NAMALWA (cell line): ENCODE measurements around the gene PARD3.

ENCODE experiments used
- DNase-seq: peaks from one replicate; pipeline ENCODE4 v3.0.0-alpha.2; 2015; ENCODE audit warnings: low spot score

PARD3 gene

DNA sequence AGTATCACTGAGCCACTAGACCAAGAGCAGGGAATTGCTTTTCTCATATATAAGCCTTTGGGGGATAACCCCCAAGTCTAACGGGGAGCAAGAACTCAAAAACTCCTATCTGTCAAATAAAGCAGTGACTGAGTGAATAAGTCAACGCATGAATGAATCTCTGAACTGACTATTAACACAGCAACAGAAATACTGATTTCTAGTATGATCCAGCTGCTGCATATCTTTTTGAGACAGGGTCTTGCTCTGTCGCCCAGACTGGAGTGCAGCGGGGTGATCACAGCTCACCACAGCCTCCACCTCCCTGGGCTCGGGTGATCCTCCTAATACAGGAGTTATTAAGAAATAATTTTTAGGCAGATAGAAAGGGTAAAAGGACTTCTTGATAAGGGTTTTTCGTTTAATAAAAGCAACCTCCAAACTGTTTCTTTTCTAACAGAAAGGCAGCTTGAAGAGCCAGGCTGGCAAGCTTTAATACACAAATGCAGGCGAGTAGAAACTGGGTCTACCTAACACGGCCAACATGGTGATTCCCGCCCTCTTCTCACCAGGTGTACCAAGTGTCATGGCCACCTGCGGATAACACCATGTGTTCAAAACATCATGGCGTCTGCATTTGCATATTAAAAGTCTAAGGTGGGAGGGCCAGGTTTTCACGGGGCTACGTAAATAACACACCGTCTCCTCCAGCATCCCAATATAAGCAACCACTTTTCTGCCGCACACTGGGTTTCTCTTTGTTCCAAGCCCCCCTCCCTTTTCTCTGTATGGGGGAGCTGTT lies 631.9 kb downstream of the PARD3 start:
- no peak for DNase-seq

DNA sequence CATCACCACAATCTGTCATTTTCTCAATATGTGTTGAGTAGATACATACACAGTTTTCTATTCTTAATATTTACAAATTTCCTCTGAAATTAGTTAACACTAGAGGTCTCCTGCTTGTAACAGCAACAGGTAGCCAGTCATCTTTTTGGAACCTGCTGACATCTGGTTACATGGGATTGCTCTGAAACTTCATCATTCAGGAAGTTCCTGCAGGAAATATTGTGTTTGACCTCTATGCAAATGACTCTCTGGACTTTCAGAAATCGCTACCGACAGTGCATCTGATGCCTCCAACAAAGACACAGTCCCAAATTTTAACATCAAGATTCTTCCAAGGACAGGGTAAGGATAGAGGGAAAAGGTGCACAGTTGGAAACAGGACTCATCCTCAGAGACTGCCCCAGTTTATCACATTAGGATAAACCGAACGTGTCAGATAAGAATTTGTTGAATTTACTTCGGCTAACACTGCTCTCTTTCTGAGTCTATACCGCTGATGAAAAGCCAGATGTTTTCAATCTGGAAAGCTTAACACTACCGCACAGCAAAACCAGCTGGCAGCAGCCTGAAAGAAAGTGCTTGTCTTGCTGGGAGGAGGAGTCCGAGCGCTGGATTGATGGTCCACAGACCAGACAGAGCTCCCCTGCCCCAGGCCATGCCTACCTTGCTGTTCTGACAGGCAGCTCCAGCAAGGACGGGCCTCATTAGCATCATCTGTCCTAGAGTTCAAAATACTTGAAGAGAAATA lies 633.4 kb downstream of the PARD3 start:
- no peak for DNase-seq

DNA sequence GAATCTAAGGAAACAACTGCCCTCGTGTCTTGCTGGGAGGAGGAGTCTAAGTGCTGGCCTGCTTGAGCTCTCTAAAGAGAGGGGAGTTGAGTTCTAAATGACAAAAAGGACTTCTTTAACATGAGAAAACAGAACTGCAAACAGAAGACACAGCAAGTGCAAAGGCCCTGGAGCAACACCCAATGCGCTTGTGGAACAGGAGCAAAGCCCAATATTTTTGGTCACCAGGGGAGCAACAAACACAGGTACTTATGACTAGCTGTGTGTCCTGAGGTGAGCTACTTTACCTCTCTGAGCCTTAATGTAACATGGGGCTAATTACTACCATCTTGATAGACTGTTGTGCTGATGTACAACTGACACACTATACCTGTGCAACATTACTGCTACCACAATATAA lies 634.3 kb downstream of the PARD3 start:
- DNase-seq: no peak

DNA sequence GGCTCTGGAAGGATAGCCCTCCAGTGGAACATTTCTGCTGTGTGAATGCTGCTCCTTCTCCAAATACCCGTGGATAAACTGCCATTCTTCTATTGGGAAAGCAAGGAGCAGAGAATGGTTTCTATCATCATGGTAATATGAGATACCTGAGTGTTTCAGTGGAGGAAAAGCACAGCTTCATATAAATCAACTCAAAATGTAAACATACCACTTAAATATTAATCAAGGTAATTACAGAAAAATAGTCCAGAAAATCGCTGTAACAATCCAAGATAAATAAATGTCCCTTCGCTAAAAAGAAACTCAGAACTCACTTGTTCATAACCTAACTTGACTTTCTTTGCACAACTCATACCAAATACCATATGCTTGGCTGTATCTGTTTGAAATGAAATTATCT lies 635.8 kb downstream of the PARD3 start:
- no peak for DNase-seq

DNA sequence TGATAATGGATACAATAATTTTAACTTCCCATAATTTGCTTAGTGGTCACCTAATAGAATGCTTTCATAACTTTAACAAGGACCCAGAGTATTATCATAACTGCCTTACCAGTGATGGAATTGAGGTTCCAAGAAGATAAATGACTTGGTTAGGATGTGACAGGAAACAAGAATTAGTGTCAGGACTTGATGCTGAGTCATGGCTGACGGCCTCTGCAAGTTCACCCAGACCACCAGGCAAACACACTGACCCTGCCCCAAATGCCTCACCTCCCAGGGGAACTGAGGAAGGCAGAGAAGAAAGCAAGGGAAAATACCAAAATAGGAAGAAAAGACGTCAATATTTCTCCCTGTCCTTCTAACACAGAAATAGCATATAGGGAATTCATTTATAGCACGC lies 636.3 kb downstream of the PARD3 start:
- no peak for DNase-seq

DNA sequence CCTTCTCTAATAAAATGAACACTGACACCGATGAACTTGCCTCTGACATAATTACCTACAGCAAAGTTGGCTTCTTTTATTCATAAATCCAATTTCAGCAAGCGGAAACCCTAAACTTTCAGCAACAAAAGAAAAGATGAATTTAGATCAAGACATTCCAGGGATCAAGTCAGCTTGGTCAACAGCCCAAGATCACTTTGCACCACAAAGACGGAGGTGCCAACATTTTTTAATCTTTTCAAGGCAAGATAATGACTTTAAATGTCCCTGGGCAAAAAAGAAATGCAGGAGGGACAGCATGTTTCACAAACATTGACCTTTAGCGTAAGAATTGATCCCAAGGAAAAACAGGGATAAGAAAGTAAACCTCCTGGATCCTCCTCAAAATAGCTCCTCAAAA lies 636.9 kb downstream of the PARD3 start:
- no peak for DNase-seq

DNA sequence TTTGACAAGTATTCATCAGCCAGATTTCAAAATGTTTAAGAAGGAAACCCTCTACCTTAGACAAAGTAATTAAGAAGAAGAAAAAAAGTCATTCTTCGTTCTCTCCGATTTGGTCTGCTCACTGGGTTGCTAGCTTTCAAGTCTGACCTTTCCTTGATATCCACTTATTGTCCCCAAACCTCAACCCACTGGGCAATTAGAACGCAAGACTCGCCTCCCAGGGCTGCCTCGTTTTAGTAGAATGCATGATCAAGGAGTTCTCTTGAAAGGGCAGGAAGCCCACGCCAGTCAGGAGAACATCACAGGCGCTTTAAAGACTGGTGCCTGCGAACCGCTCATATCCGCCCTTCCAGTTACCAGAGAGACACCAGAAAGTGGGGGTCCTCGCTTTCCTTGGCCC lies 637.7 kb downstream of the PARD3 start:
- DNase-seq: no peak

DNA sequence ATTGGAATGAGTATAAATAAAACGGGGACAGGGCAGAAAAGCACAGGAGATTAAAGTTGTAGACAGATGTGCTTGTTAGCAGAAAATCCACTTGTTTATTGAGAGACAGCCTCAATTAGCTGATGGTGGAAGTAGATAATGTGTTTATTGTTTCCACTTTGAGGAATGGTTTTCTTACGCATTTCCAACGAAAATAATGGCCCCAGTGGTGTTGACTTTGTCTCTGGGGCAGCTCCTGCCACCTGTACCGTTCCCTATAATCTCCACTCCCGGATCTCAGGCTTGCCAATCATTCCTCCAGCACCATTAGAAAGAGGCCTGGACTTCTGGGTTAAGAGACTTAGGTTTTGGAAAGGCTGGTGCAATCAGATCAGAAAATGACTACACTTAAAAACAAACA lies 638.7 kb downstream of the PARD3 start:
- DNase-seq: no peak

DNA sequence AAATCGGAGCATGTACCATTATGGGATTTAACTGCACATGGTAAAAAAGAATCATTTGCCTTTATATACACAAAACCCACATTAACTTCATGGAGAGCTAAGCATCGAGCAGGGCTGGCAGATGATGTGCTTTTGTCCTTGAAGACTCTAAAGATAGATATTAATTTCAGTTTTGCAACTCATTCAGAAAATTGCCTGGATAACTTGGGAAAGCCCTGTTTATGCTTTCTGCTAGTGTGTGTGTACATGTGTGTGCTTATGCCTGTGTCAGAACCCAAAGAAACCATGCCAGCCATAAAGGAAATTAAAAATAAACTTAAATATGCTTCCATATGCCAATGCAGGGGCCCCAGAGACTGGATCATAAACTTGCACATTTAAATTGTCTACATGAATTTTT lies 640.0 kb downstream of the PARD3 start:
- no peak for DNase-seq

DNA sequence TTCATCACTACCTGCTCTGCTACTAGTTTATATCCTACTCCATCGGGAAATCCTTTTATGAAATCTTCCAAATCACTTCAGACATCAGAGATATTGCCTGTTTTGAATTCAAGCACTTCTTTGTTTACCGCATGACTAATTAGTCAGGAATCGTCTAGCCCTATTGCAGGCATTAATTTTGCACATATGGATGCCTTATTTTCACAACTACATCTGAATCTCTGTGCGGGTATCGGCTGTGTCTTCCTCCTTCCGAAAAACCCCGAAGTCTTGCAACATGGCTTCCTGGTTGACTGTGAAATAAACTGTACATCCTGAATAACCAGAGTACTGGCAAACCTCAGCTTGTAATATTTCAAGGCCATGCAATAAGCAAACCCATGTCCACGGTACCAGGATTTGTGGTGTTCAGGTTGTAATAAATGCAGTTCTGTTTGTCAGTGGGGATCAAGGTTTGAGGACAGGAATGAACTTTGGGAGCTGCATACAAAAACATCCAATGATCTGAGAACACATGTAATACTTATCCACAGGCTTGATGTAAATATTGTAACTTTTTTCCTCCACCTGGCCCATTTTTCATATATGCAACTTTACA lies 642.1 kb downstream of the PARD3 start:
- no peak for DNase-seq

DNA sequence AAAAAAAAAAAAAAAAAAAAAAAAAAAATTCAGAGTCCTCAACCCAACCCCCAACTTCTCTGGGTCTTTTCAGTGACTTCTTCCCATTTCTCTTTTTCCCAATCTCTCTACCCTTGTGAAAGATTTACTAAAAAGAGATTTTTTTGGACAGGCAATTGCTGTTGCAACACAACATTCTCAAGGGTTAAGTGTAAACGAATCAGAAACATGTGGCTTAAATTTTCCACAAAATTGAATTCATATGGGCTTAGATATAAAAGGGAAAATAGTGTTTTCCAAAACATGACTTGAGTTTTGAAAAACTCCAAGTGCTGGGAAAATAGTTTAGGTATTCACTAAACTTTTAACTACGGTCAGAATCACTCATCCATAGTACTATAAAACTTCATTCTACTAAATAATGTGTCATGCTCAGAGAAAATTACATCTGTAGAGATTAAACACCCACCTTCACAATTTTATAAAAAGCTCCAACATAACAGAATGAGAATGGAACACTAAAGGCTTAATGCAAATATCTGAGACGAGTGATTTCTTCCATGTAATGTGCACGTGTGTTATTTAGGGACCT lies 643.1 kb downstream of the PARD3 start:
- DNase-seq: no peak

DNA sequence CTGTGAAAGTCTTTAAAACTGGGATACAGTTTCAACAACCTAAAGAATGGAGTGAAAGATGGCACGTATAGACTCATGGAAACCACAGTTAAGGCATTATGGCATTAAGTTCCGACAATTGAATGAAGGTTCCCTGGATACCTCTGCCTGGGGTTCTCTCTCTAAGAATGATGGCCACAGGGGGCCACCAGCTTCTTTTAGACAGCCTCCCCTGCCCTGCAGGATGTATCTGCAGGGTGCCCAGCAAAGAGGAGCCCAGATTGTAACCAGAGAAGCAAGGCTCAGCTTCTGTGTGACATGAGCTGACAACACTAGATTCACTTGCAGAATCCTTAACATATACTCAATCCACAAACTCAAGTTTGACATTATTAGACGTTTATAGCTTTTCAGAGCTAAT lies 645.4 kb downstream of the PARD3 start:
- no peak for DNase-seq

DNA sequence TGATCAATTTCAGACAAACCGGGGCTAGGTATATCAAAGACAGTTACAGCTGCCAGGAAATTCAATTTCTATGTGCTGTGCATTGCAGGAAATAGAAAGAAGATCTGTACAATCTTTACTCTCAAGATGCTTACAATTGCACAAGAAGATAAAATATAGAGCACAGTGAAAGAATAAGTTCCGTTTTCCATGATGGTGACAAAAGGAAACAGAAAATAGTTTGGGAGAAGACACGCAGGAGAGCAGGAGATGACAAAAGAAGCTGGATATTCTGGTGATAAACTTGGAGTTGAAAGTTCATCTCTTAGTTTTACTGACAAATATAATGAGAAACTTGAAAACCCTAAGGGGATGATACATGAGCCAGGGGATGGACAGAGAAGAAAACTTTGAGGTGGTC lies 646.0 kb downstream of the PARD3 start:
- no peak for DNase-seq

DNA sequence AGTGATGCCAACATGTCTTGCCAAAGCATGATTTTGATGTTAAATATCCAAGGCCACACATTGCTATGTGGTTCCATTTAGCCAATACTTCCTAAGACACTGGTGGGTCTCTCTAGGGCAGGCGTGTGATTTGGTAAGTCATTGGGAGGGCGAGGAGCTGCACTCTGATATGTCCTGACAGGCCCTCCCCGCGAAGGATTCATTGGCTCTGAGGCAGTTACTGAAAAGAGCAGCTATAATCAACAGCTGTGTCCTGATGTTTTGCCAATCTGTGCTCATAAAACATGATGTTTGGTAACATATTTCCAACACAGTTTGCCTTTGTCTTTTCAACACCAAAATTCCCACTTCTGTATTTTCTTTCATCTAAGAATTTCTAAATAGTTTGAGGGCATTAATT lies 646.7 kb downstream of the PARD3 start:
- DNase-seq: no peak

DNA sequence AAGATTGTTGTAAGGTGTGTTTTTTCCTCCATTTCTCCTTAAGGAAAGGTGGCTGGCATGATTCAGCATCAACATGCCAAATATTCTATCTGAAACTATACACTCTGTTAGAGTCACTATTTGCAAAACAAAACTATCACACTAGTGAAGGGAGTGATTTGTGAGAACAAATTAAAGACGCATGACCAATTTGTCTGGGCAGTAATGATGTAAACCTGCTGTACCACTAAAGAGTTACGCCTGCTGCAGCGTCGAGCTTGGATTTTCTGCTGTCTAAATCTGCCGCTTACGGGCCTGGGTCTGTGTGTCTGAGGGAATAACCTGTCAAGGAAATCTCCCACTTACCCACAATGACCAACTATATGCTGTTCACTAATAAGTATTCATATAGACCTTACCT lies 648.3 kb downstream of the PARD3 start:
- no peak for DNase-seq

DNA sequence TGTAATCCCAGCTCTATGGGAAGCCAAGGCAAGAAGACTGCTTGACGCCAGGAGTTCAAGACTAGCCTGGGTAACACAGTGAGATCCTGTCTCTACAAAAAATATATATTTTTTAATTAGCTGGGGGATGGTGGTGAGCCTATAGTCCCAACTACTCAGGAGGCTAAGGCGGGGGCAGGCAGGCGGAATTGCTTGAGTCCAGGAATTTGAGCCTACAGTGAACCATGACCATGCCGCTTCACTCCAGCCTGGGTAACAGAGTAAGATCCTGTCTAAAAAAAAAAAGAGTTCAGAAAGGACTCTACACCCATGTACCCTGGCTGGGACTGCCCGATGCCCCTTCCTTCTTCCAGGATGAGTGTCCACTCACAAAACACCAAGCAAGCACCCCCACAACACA lies 648.7 kb downstream of the PARD3 start:
- DNase-seq: no peak

DNA sequence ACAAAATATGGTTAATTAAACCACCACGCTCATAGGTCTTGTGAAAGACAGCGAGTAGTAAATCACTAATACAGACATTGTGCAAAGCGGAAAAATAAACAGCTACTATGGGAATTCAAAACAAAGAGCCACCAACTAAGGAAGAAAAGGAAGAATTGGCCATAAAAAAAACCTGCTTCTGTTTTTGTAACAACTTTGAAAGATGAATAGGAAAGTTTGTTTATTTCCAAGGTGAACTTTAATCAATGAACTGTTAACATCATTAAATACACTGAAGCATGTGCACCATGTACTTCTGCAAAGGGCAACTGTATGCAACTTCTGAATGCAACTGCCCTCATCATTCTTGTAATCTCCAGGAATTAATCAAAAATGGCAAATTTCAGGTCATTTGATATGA lies 651.1 kb downstream of the PARD3 start:
- no peak for DNase-seq

DNA sequence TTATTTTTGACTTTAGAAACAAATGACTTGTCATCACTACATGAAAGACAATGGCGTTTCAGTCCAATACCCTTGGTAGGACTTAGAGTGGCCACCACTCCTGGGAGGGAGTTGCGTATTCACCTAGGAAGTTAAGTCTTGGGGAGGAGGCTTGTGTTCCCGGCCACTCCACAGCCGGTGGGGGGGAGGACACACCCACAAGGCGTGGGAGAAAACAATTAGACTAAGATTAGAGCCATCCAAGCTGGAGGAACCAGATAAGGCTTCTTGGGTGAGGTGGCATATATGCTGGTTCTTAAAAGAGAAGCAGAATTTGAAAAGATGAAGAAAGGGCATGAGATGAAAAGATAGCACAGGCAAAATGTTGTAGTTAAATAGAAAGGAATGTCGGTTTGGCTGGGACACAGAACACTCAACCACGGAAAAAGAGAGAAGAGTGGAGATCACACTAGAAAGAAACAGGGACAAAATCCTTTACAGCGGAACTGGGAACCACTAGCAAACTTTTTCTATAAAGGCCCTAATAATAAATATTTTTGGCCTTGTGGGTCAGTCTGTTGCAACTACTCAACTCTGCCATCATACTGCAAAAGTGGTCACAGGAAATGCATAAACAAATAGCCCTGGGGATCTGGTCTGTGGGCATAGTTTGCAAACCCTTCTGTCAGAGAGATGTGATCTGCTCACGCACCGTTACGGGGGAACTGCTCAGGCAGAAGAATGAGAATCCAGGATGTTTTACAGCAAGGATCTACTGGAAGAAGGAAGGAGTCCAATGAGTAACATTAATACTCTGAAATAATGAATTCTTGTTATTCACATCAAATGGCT lies 651.8 kb downstream of the PARD3 start:
- no peak for DNase-seq

DNA sequence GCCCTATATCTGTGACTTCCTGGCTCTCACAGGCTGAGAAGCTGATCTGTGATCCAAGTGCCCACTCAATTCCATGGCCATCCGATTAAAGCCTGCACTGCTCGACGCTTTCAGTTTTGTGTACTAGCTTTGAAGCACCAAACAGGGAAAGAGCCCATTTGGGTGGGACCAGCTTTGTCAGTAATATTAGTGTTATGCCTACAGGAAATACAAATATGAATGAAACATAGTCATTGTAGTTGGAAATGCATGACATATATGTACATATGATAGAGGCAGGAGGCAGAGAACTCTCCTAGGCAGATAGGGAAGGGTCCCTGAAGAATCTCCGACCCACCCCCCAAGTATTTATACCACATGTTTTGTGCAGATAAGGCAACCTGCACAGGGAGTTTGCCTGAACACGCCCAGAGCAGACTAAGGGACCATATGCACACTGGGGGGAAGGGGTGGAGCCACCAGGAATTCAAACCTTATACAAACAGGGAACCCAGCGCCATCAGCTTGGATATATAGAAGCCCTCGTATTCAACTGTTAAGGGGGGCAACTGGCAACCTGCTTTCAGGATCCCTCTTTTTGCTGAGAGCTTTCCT lies 653.2 kb downstream of the PARD3 start:
- no peak for DNase-seq

DNA sequence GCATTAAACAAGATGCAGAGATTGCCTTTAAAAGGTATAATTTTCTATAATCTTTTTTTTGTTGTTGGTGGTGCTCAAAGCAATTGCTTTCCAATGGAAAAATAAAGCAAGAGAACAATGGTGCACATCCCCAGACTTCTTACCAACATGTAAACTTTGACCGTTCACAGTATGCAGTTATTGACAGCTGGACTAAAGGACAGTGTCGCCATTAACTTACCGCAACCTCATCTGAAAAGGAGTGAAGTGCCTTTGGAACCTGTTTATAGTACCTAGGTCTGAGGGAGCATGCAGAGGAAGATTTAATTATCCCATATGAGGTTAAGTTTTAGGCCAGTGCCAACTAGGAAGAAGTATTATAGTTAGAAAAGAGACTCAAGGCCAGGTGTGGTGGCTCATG lies 654.5 kb downstream of the PARD3 start:
- no peak for DNase-seq

DNA sequence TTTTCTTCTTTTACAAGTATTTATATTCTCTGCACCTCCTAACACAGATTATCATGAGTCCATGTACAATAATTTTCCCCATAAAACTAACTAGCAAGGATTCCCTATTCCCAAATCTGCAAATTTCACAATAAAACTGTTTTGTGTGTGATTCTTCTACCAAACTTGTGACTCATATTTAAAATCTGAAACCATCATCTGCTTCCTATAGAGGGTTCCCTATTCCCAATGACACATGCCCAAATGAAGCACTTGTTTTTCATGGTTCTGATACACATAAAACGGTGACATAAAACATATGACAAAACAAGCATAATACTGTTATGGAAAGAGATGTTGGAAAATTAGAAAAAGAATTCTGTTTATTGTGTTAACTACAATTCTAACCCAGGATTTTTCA lies 657.6 kb downstream of the PARD3 start:
- DNase-seq: no peak
